Right renal cortex interstitium (tissue), 3 donors: Measurements from ENCODE around the gene EFCAB6. TPM values are rescaled to one million over a fixed set of nuclear protein-coding genes. Genes with fewer than 3 reads are reported as not detected.

Source experiments
- DNase-seq, 3 donors: peaks; one replicate each; pipeline ENCODE4 v3.0.0-alpha.2; 2013; ENCODE audit warnings: low read depth in 3 of 3, low spot score in 2 of 3
- polyA plus RNA-seq, 3 donors: library from polyadenylated mRNA; unstranded; fragments of 120-200 nt; gene quantifications; one replicate each; pipeline ENCODE4 v1.2.1, GENCODE V29; 2013; ENCODE audit not compliant: insufficient read length in 3 of 3

Gene EFCAB6
- polyA plus RNA-seq, 3 donors, result 5.1 to 5.6 (median 5.6) TPM

DNA sequence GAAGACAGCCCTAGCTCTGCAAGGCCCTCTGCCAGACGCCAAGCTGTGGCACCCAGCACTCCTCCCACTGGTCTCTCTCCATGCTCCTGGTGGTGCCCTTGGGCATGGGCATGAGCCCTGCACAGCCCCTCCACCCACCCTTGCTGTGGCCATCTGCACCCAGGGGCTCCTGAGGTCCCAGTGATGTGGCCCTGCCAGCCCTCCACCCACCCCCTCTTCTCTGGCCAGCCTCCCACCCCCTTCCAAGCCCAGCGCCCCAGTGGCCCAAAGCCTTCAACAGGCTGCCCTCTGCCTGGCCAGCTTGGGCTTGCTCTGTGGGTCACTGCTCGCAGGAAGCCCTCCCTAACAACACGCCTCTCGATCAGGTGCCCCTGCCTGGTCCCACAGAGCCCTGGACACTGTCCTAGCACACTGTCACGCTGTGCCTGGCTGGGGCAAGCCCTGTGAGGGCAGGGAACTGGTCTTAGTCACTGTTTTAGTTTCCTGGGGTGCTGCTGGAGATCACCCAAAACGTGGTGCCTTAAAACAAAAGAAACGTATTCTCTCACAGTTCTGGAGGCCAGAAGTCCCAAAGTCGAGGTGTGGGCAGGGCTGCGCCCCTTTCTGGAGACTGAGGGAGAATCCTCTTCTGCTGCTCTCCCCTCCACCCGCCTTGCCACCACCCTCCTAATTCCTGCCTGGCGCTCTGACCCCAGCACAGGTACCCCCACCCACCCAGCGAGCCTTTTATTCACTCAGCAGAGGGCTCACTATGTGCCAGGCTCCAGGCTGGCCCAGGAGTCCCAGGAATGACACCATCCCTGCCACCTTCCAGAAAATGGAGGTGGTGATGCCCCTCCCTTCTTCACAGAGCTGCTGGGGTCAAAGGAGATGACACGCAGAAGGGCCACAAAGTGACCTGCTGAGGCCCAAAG, 35.5 kb upstream of the EFCAB6 start:
- no peak for DNase-seq

- no peak for DNase-seq
These were observed 34.9 kb upstream of the EFCAB6 start for GRCh38 chr22:43846966-43847365.

- DNase-seq, result no peak
These were observed 33.9 kb upstream of the EFCAB6 start for GRCh38 chr22:43845981-43846380.

DNA sequence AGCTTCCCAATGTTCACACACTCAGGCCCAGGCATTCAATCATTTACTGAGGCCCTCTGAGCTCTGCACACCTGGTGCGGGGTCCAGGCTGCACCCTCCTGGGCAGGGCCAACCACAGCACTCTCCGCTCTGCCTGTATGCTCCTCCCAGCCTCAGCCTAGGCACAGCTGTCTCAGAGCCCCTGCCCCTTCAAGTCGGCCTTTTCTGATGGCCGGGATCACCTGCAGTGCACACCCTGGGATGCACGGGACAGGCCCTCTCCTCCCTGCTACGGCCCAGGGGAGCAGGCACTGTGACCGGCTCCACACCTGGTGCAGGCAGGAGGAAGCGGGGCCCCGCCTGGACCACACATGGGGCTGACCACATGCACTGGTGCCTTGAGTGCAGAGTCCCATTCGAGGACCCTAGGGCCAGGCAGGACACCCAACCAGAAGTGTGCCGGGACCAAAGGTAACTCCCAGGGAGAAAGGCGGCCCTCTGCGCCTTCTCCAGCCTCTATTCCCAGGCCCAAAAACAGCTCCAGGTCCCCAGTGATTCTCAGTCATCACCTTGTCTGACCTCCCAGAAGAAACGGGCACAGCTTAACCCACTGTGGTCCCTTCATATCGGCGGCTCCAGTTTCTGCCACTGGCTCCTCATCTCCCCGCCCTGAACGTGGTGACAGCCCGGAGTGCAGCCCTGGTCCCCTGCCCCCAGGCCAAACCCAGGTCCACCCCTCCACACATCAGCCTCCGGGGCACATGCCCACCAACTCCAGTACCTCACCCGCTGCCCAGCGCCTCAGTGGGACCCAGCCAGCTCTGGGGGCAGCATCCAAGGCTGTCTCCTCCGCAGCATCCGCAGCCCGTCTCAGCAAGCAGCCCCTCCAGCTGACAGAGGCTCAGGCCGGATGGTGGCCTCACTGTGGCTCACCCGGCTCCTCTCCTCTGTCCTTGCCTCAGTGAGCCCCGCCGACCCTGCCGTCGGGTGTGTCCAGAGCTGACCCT, 32.7 kb upstream of the EFCAB6 start:
- no peak for DNase-seq

- no peak for DNase-seq
These were observed 31.9 kb upstream of the EFCAB6 start for GRCh38 chr22:43843783-43844530.

DNA sequence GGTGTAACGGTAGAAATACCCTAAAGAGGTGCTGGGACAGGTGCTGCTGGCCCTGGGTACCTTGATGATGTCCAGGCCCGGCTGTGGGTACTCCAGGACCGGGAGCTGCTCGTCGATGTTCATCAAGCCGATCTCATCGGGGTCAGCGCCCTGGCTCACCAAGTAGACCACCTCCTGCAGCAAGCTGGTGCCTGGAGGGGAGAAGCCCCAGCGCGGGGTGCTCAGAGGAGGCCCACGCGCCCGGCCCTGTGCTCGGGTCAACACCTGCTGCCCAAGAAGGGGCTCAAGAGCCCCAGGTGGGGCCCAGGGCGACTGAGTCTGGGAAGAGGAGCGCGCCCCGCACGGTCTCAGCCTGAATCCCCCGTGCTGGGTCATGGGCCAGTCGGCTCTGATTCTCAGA, 29.6 kb upstream of the EFCAB6 start:
- no peak for DNase-seq

DNA sequence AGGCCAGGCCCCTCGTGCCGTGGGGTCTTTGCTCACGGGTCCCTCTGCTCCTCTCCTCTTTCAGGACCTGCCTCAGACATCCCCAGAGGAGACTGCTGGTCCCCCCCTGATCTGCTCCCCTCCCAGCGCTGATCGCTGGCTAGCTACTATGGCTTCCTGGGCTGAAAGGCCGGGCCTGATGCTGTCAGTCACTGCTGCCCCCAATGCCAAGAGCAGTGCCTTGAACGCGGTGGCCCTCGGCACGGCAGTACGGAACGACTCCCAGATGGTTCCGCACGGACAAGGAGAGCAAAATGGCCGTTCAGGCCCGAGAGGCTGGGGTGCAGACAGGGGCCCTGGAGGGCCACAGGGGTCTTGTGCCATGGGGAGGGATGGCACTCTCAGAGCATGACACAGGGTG, 28.7 kb upstream of the EFCAB6 start:
- no peak for DNase-seq

DNA sequence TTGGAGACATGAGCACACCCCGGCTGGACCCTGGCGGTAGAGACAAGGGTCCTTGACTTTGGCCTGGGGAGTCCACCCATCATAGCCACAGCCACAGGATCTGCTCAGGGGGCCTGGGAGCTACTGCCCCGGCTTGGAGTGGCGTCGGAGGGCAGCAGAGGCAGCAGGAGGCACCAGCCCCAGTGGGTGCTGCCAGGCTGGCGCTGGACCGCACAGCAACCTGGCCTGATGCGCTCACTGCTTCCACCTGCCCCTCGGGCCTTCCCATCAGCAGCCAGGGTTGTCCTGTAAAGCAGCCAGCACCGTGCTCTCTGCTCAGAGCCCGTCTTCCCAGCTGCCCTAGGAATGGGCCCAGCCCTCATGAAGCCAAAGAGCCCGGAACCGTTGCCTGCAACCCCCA, 28.3 kb upstream of the EFCAB6 start:
- DNase-seq, result no peak

DNA sequence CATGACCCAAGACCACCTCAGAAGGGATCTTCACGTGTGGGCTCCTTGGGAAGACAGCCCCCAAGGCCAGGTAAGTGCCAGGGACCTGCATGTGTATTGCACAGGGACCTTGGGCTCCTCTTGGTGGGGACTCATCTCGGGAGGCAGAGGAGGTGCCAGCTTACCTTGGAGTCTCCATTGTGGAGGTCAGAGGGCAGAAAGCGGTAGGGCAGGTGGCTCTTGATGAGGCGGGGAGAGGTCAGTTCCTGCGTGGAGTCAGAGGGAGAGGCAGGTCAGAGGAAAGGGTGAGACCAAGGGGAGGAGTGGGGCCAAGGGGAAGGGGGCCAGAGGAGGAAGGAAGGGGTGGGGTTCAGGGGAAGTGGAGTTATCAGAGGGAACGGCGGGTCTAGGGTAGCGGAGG, 27.7 kb upstream of the EFCAB6 start:
- DNase-seq, result no peak

GRCh38 chr22:43838571-43839307, 26.6 kb upstream of the EFCAB6 start:
- no peak for DNase-seq

GRCh38 chr22:43838161-43838560, 26.1 kb upstream of the EFCAB6 start:
- DNase-seq, result no peak

DNA sequence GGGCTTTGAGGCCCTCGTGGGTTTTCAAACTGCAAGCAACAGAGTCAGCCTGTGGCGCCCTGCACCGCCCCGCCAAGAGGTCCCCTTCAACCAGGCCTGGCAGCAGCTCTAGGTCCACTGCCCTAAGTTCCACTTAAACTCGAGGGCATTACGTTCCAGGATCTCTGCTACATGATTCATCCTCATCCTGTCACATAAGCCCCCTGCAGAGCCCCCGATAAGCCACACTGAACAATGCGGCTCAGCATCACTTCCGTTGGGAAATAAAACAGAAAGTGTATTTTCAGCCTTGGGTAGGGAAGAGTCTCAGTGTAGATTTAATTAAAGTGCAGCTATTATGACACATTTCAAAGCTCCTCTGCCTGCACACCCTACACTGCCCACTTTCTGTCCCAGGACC, 25.6 kb upstream of the EFCAB6 start:
- no peak for DNase-seq

- DNase-seq, result no peak
These were observed 23.6 kb upstream of the EFCAB6 start for GRCh38 chr22:43835736-43836135.

- no peak for DNase-seq
These were observed 23.1 kb upstream of the EFCAB6 start for GRCh38 chr22:43835166-43835565.

- no peak for DNase-seq
These were observed 21.5 kb upstream of the EFCAB6 start for GRCh38 chr22:43833286-43834240.

DNA sequence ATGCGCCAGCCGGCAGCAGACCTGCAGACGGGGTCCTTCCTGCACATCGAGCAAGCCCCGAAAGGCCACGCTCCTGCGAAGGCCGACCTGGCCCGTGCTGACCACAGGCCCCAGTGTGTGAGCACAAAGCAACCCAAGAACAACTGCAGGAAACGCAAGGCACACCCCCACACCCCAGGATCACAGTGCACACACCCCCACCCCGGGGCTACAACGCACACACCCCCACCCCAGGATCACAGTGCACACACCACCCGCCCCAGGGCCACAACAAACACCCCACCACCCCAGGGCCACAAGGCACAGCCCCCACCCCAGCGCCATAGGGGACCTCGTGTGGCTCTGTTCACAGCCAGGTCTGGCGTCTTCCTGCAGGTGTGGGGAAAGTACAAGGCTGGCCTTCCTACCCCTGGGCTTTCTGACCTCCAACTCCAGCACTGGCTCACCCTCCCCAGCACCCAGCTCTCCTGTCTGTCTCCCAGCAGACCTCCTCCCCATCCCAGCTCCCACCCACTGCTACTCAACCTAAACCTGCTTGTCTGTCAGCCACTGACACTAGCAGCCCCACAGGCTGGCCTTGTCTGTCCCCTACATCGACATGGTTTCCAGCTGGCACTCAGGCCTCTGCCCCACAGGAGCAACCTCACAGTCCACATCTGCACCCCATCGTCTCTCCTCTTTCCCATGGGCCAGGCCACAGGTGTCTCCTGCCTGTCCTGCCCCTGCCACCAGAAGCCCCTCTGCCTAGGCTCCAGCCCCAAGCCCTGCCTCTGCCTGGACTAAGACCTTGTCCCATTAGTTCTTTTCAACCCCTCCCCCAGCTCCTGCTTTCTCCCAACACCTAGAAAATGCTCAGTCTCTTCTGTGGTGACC, 20.5 kb upstream of the EFCAB6 start:
- DNase-seq, result no peak

GRCh38 chr22:43831561-43832392, 19.7 kb upstream of the EFCAB6 start:
- DNase-seq, result no peak
